ENCODE measurements around the gene ODAD4.

The ODAD4 gene

DNA sequence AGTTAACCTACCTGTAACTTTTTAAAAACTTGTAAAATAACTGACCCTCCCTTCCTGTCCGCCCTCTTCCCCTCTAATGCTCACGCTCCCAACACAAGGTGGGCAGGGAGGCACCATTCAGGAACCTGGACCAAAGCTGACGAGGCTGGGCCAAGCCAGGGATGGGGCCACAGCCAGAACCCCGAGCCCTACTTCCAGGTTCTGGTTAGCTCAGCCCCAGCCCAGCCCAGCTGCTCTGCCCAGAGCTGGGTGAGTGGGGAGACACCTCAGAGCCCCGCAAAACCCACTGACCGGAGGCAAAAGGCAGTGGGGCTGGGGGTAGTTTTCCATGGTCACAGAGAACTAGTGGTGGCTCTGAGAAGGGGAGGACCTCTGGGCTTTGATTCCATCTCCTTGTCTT is 43.6 kb downstream of the ODAD4 start:
- TF ChIP-seq, protein P1, sequence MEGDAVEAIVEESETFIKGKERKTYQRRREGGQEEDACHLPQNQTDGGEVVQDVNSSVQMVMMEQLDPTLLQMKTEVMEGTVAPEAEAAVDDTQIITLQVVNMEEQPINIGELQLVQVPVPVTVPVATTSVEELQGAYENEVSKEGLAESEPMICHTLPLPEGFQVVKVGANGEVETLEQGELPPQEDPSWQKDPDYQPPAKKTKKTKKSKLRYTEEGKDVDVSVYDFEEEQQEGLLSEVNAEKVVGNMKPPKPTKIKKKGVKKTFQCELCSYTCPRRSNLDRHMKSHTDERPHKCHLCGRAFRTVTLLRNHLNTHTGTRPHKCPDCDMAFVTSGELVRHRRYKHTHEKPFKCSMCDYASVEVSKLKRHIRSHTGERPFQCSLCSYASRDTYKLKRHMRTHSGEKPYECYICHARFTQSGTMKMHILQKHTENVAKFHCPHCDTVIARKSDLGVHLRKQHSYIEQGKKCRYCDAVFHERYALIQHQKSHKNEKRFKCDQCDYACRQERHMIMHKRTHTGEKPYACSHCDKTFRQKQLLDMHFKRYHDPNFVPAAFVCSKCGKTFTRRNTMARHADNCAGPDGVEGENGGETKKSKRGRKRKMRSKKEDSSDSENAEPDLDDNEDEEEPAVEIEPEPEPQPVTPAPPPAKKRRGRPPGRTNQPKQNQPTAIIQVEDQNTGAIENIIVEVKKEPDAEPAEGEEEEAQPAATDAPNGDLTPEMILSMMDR (conservative IDR thresholded peaks at IDR 0.05): no peak
- TF ChIP-seq ZFX (IDR thresholded peaks at IDR 0.05): no peak
- peak overlapping the region; percentile 77 for H3K27ac ChIP-seq

DNA sequence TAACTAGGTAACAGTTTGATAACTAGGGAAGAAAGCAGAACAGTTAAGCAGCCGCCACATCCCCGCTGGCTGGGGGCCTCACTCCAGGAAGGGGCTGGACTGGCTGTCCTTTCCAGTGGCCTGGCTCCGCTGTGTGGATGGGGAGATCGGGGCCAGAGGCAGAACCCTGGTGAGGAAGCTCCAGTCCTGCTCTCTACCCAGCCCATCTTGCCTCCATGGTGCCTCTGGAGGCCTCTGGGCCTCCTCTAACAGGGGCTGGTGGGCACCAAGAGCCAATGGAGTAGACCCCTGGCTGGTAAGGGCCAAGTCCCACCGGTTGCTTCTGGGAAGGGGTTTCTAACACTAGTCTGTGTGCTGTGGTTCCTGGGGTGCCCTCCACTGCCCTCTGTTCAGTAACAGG is 44.2 kb downstream of the ODAD4 start:
- peak overlapping the region; percentile 77; the same call in 1 of the 2 replicates for H3K27ac ChIP-seq
- no peak for TF ChIP-seq ZFX (IDR thresholded peaks at IDR 0.05)
- TF ChIP-seq, protein P1 (conservative IDR thresholded peaks at IDR 0.05): no peak

- TF ChIP-seq, protein P1 (conservative IDR thresholded peaks at IDR 0.05): no peak
- no peak for TF ChIP-seq ZFX (IDR thresholded peaks at IDR 0.05)
- H3K27ac ChIP-seq: no peak overlapping the region
These were observed 45.0 kb downstream of the ODAD4 start for GRCh38 chr17:41975099-41976083.

- no peak for TF ChIP-seq ZFX (IDR thresholded peaks at IDR 0.05)
- no peak overlapping the region for H3K27ac ChIP-seq
These were observed 45.8 kb downstream of the ODAD4 start for GRCh38 chr17:41976142-41976768.

GRCh38 chr17:41977991-41978390 is 47.6 kb downstream of the ODAD4 start:
- H3K27ac ChIP-seq: peak overlapping the region; percentile 51
- TF ChIP-seq, protein P1 (conservative IDR thresholded peaks at IDR 0.05): no peak
- TF ChIP-seq ZFX (IDR thresholded peaks at IDR 0.05): no peak

DNA sequence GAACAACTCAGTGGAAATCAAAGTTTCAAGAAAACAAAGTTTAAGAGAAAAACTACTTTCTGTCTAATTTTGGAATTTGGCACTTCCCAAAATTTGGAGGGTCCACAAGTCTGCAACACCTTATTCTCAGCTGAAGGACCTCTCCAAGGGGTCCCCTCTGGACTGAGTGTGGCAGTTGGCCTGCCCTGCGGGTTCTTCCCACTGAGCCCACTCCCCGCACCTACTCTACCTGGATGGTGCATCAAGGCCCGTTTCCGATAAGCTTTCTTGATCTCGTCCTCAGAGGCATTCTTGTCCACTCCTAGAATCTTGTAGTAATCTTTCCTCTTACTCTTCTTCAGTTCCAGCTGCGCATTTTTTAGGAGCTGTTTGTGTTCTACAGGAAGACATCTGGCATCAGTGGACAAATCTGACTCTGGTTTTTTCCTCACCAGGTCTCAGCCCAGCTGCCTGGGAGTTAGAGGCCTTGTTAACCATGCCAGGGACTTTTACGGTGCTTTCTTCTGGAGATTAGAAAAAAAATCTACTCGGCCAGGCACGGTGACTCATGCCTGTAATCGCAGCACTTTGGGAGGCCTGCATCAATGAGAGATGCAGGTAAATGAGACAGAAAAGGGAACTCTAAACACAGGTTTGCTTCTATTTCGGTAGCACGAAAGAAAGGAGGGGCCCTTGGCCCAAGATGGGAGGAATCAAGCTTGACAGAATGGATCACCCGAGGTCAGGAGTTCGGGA is 51.8 kb downstream of the ODAD4 start:
- TF ChIP-seq ZFX (IDR thresholded peaks at IDR 0.05): no peak
- TF ChIP-seq, protein P1 (conservative IDR thresholded peaks at IDR 0.05): no peak
- H3K27ac ChIP-seq: no peak overlapping the region

DNA sequence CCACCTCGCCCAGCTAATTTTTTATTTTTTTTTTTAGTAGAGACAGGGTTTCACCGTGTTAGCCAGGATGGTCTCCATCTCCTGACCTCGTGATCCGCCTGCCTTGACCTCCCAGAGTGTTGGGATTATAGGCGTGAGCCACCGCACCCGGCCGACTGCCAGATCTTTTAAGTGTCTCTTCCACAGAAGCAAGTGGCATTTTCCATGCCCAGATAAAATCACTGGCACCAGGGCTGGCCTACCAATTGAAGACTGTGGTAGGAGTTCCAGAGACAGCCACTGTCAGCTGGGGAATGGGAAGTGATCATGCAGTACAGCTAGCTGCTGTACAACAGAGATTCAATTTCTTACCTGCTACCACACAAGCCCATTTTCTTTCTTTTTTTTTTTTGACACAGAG is 54.0 kb downstream of the ODAD4 start:
- H3K27ac ChIP-seq: no peak overlapping the region
- TF ChIP-seq ZFX (IDR thresholded peaks at IDR 0.05): no peak
- TF ChIP-seq, protein P1 (conservative IDR thresholded peaks at IDR 0.05): no peak
